Measurements from ENCODE around the gene CNBP.

- TF ChIP-seq CTCF (conservative IDR thresholded peaks at IDR 0.05 in 1 of 2, IDR thresholded peaks at IDR 0.05 in 1 of 2; ENCODE audit: low read depth in 1 of 2, low read length in 2 of 2) (peak; percentile 73 to 88), EZH2 (IDR thresholded peaks at IDR 0.05; ENCODE audit: low read length, missing control alignments) (no peak)
Measured at GRCh38 chr3:129160891-129161859, 22.5 kb downstream of the CNBP start, which contains the start of gene ISY1.

Measured in fibroblast of lung (primary cell).